Retina (tissue), 1 donor: ENCODE results near the gene TBX3.
A peak's percentile ranks its signal among the peaks of the same experiment; 100 is the strongest.

Source experiments
- DNase-seq: peaks from one replicate; pipeline ENCODE4 v3.0.0-alpha.2; 2016

Gene TBX3

DNA sequence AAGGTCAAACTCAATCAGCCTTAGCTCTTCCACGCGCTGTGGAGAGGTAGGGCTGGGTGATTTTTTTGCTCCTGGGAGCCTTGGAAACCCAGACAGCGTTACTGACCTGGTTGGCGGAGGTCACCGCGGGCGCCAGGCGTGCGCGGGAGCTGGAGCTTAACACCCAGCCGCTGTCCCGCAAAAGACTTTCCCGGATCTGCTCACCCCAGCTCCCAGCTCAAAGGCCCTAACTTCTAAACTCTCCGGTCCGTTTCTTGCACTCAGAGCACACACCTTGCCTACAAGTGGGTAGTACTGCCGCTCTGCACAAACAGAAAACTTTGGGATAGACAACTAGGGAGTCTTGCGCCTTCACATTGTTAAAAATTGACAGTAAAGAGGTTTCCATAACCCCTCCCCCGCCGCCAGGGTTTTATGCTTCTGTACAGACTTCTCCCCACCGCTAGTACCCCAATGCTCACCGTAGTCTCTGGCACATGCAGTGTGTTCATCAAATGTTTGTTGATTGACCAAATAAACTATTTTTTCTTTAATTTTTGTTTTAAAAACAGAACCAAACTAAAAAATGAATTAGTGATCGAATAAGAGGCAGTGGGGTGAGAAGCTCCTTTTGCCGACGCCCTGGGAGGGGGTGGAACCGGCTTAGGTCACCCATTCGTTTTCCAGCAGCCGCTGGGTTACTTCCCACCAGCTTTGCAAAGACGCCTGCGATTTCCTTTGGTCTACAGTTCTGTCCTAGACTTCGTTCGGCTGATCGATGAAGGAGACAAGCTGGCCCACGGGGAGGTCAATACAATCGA is 12.7 kb upstream of the TBX3 start:
- peak; percentile 58 for DNase-seq

- DNase-seq = no peak
These were observed 11.3 kb upstream of the TBX3 start for GRCh38 chr12:114695305-114695592.

DNA sequence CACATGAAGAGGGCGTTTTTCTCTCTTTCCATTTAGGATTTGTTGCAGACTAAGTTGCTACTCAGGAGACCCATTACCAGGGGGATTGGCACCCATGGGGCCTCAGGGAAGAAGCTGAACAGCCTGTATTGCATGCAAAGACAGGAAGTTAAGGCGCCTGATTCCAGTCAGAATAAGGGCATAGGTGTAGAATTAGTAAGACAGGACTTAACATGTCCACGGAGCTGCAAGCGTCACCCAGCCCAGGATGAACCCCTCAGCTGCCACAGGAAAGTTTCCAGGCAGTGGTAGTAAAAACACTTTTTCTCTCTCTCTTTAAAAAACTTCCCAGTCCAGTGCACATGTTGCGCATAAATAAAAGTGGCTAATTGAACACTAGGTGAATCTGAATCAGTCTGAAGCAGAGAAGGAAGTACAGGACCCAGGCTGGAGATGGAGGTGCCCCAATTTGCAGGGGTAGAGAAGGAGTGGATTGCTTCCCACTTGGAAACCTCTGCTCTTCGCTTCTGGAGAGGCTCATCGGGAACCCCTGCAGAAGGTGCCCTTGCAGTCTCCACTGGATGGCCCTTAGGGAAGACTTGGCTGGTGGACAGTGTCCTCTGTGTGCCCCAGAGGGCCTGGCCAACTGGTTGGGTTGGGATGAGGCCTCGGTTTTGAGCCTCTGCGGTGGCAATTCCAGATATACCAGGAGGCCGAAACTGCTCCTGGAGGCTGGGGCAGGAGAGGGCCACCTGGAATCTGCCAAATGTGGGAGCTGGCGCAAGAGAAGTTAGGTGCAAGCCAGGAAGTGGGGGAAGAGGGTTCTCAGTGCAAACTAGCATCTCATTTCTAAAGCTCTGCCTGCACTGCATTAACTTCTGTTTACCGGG is 10.7 kb upstream of the TBX3 start:
- DNase-seq = peak; percentile 23

DNA sequence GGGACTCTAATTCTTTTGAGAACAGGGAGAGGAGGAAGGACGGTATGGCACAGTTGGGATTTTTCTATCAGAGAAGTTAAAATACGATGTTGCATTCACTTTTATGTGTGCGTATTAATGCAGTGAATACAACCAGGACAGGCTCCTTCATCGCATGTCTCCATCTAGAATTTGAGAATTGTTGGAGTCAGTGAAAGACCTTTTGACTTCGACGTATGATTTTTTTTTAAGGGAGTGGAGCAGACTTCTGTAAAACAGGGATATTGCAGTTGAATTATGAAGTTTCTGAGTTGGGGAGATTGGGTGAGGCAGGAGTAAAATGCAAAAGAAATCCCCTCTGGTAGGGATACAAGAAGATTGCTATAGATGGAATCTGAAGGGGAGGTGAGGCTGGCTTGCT is 9.6 kb upstream of the TBX3 start:
- DNase-seq = no peak

- DNase-seq = no peak
These were observed 9.1 kb upstream of the TBX3 start for GRCh38 chr12:114693059-114693531.

DNA sequence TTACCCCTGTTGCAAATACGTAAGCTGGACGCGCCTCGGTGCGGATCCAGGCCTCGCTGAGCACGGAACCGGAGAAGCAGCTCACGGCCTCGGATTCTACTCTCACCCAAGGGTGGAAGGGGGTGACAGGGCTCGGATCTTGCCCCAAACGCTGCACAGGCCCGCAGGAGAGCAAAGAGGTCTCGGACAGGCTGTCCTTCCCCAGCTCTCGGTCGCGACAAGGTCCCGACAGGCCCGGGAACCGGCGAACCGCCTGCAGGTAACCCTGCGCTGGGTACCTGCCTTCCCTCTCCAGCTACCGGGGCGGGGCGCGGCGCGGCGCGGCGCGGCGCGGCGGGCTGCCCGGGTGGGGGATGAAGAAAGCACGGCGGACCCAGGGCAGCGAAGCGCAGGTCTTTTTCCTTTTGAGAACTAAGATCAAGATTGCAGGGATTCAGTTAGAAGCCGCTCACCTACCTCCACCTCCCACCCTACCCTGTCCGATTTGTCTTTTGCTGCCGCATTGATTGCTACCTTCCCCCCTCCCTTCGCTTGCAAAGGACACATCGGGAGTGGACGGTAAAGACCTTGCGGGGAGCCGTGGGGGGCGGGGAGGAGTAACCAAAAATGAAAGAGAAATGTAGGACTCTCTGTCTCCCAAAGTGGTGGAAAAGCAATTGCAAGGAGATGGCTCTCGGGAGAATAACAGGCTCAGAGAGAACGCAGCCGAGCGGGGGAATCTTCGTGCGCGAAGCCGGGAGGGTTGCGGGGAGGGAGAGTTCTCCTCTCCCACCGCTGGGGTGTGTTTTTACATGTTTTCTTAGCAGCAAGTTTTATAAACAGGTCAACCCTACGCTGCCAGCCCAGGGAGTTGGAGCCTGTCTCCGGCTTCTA is 8.4 kb upstream of the TBX3 start:
- peak; percentile 72 for DNase-seq

DNA sequence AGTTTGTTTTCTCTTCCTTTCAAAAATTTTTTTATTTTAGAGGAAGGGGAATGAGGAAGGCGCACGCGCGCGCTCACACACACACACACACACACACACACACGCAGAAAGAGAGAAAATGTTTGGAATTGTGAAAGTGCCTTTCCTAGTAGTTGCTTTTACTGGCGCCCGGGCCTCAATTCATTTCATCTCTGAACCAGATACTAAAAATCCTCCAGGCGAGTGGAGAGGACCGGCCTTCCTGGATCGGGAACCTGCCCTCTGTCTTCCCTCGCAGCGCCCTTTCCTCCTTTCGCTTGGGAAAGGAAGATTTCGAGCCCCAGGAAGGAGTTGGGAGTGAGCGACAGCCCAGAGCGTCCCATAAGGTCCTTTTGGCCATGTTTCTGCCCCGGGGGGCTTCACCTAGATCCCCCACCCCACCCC is 7.8 kb upstream of the TBX3 start:
- DNase-seq = peak; percentile 35

GRCh38 chr12:114691196-114691595 is 7.2 kb upstream of the TBX3 start:
- DNase-seq = no peak

DNA sequence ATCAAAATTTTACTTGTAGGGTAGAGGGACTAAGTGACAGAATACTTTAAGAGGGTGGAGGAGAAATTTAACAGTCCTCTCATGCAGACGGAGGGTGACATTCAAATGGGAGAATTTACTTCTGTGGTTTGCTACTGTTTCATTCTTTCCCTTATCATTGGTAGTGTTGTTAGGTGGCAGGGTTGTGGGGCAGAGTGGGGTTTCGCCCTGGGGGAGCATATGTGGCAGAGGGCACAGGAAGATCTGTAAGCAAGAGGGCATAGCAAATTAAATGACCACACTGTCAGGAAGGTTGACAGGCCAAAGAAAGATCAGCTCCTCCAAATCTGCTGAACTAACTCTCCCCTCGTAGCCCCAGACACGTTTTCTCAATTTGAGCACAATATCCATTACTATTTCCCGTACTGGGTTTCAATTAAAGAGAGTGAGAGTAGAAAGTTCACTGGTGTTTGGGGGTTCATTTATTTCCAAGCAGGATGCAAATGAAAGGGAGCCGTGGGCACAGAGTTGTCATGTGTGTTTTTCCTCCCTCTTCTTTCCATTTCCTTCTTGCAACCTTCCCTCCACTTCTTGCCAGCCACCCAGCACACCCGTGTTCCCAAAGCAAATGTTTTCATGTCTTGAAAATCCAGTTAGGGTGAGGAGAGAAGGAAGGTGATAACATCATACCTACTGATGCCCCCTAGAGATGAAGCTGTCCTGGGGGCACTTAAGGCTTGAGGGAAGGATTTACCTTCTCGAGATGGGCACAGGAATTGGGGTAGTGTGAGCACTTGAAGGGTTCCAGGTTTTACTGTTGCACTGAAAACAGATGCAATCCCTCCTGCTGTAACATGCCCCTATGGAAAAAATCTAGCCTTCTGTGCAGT is 6.5 kb upstream of the TBX3 start:
- DNase-seq = no peak

- peak; percentile 32 for DNase-seq
These were observed 5.4 kb upstream of the TBX3 start for GRCh38 chr12:114689075-114689994.

DNA sequence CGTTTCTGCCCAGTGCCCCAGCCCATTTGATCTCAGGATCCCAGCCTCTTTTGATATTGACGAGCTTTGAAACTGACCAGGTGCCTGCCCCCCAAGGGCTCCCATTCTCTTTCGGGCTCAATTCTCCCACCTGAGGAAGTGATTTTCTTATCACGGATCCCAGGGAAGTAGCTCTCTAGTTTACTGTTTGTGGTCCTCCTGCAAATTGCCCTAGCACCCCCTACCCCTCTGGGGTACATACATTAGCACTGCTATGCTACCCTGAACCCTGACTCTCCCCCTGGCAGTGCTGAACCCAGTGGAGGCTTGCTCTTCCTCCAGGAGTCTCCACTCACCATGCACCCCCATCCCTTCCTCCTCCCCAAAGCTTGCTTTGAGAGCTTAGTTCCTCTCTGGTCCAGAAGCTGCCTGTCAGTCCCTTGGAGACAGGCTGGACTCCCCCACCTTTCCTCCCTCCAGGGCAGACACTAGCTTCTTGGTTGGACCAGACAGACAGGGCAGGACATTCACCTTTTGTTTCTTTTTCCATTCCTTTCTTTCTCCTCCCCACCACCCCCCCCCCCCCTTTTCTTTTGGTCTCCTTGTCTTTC is 4.4 kb upstream of the TBX3 start:
- DNase-seq = no peak

DNA sequence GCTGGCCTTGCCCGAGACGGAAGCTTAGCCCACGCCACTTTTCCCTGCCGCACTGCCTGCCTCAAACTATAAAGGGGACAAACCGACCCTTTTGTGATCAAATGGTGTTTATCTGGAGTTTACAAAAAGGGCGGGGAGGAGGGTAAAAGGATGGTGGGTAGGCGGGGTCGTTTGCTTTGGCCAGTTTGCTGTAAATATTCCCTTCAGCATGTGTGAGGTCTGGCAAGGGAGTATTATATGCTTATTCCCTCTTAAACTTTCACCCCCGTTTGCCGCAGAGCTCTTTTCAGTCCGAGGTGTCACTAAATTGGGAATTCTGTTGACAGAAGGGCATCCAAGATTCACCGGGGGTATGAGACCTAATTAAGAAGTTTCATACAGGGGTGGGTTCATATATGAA is 3.8 kb upstream of the TBX3 start:
- peak; percentile 32 for DNase-seq

DNA sequence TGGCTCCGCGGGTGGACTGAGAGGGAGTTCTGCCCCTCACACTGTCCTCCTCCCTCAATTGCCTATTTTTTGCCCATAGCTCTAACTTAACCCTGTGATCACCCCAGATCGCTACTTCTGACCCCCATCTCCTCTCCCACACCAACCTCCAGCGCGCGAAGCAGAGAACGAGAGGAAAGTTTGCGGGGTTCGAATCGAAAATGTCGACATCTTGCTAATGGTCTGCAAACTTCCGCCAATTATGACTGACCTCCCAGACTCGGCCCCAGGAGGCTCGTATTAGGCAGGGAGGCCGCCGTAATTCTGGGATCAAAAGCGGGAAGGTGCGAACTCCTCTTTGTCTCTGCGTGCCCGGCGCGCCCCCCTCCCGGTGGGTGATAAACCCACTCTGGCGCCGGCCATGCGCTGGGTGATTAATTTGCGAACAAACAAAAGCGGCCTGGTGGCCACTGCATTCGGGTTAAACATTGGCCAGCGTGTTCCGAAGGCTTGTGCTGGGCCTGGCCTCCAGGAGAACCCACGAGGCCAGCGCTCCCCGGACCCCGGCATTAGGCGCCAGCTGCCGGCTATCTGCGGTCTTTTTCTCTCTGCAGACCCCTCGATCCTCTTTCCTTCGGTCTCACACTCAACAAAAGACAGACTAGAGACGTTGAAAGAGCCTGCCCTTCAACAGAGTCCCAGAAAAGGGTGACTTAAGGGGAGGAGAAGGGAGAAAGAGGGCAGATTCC is 3.0 kb upstream of the TBX3 start:
- peak; percentile 75 for DNase-seq

DNA sequence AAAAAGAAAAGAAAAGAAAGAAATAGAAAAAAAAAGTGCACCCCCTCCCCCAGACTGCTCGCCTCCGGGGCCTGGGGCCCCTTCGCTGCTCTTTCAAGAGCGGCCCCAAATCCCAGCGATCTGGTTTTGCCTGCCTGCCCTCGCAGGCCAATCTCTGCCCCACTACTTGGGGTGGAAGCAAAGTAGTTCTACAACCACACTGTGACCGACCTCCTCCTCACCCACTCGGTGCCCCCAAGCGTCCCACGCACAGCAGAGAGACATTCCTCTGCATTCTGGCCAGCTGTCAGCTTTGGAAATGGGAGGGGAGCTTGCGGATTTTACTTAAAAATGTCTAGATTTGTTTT is 2.4 kb upstream of the TBX3 start:
- peak; percentile 60 for DNase-seq

DNA sequence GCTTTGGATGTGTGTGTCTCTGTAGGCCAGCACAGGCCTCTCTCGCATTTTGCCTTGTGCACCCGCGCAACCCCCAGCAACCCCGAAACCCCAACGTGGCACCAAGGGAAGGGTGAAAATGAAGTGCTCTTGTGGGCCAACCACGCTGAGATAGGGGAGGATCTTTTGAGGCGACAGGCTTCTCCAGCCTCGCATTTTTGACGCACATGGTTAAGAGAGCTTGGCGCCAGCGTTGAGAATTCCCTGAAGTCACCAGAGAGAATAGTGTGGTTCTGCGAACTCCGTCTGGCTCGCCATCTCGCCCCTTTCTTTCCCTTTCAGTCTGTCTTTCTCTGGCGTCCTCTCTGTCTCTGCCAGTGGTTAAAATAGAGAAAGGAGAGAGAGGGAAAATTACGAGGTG is 1.9 kb upstream of the TBX3 start:
- DNase-seq = peak; percentile 36

GRCh38 chr12:114685320-114685781 is 1.4 kb upstream of the TBX3 start:
- no peak for DNase-seq

DNA sequence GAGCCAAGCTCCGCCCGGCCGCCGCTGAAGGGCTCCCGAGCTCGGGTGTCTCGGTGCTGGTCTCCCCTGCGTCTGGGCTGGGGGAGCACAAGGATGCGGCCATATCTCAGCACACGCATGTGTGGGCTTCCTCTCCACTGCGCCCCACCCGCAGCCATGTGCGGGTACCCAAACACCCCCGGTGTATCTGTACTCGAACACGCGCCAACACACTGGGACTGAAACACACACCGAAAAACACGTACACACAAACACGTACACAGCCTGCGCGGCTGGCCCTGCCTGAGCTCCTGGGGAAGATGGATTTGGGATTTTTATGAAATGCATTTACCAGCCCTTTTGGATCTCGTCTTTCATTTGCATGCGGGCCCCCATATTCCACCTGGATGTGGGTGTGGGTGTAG is 897 bp upstream of the TBX3 start:
- DNase-seq = no peak

DNA sequence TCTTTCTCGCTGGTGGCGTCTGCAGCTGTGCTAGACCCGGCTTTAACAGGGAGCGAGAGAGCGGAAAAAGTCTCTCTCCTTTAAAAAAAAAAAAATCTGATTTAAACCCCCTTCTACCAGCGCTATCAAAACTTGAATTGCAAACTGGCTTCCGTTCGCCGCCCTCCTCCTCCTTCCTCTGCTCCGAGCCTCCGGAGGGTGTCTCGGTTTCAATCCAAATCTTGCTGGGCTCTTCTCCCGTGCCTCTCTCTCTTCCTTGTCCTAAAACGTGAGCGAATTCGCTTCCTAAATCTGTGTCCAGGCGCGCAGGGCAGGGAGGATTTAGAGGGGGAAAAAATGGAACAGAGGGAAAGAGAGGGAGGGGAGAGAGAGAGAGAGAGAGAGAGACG is 272 bp downstream of the TBX3 start:
- DNase-seq = no peak

DNA sequence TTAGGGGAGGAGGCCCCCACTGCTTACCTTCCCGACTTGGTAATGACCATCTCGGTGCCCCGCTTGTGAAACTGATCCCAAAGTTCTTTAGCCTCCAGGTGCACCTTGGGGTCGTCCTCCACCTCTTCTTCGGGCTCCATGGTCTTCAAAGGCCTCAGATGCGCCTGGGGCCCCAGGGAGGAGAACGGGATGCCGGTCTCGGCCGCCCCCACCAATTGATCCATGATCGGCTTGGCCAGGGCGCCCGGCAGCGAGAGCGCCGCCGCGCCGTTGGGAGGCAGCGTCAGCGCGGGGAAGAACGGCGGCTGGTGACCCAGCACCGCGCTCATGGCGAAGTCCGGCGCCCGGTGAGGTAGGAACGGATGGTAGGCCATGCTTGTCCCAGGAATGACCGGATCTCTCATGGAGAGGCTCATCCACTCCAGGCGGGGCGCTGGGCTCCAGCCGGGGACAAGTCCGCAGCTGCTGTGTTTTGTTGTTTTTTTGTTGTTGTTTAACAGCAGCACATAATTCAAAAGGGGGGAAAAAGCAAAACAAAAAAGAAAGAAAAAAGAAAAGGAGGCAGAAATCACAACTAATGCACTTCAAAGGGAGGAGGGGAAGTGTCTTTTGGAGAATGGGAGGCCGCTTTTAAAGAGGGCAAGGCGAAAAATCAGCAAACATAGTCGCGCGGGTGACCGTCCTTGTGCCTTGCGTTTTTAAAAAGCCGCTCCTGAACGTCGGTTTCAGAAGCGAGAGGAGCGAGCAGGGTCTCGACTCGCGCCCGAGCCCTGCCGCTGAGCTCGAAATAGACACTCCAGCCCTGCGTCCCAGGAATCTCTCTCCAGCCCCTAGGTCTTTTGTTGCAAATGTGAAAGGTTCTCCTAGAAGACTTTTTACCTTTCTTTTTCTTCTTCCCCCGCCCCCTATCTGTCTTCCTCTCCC is 928 bp downstream of the TBX3 start:
- peak; percentile 83 for DNase-seq
